Measurements from ENCODE around the gene MBD3. TPM values are rescaled to one million over a fixed set of nuclear protein-coding genes. Genes with fewer than 3 reads are reported as not detected.

The MBD3 gene, protein sequence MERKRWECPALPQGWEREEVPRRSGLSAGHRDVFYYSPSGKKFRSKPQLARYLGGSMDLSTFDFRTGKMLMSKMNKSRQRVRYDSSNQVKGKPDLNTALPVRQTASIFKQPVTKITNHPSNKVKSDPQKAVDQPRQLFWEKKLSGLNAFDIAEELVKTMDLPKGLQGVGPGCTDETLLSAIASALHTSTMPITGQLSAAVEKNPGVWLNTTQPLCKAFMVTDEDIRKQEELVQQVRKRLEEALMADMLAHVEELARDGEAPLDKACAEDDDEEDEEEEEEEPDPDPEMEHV
- total RNA-seq (2022; extraction: Qiagen RNA extraction), result 28.2 to 52.9 TPM (median 48.4 TPM) in 5 replicates

DNA sequence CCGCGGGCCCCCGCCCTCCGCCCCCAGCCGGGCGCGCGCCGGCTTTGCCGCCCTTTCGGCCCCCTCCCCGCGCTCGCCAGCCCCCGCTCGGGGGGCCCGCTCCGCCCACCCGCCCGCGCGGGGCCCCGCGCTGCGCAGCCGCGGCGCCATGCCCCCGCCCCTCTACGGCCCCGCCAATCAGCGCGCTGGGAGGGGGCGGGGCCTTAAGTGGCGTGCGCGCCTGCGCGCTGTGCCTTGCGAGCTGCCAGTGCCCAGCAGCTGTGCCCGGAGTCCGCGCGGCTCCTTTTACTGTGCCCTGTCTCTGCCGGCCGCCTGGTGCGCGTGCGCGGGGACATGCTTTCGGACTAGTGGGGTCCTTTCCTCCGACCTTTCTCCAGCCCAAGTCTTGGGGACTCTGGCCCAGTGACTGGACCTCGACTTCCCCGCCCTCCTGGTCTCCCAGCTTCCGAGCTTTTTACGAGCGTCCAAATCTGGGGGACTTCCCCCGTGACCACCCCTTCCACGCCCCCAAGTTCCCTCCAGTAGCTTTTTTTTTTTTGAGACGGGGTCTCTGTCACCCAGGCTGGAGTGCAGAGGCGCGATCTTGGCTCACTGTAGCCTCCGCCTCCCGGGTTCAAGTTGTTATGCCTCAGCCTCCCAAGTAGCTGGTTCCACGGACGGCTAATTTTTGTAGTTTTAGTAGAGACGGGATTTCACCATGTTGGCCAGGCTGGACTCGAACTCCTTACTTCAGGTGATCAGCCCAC, at the start of gene MBD3:
Gene MBD3 (minus strand): TSS at position 111 of the 746 bp plus-strand sequence. CDS start 234 bp downstream, outside the sequence.

DNA sequence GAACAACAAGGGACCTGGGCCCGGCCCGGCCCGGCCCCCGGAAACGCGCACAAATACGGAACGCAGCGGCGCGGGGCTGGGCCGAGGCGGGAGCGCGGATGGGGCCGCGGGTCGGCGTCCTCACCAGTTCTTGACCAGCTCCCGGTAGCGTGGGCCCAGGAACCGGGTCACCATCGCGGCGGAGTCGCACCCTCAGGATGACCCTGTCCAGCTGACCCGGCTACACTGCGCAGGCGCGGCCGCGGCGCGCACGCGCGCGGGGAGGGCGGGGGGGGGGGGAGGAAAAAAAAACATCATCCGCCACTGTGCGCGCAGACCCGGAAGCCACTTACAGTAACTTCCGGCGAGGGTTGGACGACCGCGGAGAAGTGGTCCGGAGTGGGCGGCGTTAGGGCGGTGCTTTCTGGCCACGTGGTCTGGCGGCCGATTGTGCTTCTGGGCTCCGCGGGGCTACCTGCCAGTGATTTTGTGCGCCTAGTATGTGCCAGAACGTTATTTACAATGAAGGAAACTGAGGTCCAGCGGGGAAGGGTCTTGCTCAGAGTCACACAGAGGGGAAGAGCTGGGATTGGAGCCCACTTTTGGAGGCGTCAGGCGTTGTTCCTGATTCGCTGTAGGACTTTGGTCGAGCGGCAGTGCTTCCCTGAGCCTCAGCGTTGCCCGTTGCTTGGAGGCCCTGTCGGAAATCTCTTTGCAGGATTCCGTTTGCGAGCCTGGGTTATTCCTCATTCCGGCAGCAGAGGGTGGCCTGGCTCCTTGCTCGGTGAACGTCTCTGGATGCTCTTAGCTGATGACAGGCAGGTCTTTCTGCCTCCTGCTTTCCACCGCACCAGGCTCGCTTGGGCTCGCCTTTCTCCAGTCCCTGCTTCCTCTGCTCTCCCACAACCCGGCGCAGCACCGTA, 12.8 kb upstream of the MBD3 start, which contains the start of gene UQCR11:
Gene UQCR11 (minus strand): TSS at position 227 of the 902 bp plus-strand sequence. CDS start 53 bp downstream, at position 174.

DNA sequence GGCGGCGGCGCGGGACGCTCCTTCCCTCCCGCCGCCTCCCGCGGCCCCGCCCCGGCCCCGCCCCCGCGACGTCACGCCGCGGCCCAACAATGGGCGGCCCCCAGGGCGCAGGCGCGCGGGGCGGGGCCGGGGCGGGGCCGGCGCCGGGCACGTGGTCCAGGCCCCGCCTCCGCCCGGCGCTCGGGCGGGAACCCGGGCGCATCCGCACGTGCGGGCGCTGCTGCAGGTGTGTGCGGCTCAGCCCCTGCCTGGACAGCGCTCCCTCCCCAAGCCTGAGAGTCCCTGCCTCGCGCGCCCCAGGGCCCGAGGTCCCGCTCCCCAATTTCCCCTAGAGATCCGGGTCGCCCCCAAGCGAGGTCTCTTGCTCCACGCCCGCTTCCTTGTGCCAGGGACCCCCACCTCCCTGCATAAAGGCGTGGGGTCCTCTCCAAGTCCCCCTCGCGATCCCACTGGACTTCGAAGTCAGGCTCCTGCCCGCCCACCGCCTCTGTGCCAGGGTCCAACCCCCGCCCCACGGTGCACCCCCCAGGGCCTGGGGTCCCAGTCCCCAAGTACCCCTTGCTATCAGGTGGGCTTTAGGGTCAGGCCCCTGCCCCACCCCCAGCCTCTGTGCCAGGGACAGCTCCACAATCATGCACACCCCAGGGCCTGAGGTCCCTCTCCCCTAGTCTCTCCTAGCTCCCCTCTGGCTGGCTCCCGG, 24.2 kb downstream of the MBD3 start, which contains the start of gene MEX3D:
Gene MEX3D (minus strand): TSS at position 6 of the 700 bp plus-strand sequence. CDS start 267 bp downstream, outside the sequence.

Other genes starting within 250 kb of the MBD3 start
- 65.2 to 75.4 TPM (median 72.9 TPM) in 5 replicates for gene NDUFS7, start 209.0 kb downstream of the MBD3 start, total RNA-seq (2022; extraction: Qiagen RNA extraction)
- 25.9 to 45.1 TPM (median 41.6 TPM) in 5 replicates for gene GAMT, start 191.3 kb downstream of the MBD3 start, total RNA-seq (2022; extraction: Qiagen RNA extraction)
- 79.5 to 119 TPM (median 110 TPM) in 5 replicates for gene DAZAP1, start 185.3 kb downstream of the MBD3 start, total RNA-seq (2022; extraction: Qiagen RNA extraction)
- gene RPS15, start 154.5 kb downstream of the MBD3 start, total RNA-seq (2022; extraction: Qiagen RNA extraction), result 1,548 to 1,857 TPM (median 1,670 TPM) in 5 replicates
- gene APC2, start 142.7 kb downstream of the MBD3 start, total RNA-seq (2022; extraction: Qiagen RNA extraction), result 0.87 to 1.9 TPM (median 1.6 TPM) in 5 replicates
- gene C19orf25, start 113.7 kb downstream of the MBD3 start, total RNA-seq (2022; extraction: Qiagen RNA extraction), result 8.7 to 17.7 TPM (median 16.1 TPM) in 5 replicates
- 0.38 to 1.2 TPM (median 0.78 TPM) in 5 replicates for gene PCSK4, start 102.5 kb downstream of the MBD3 start, total RNA-seq (2022; extraction: Qiagen RNA extraction)
- gene REEP6, start 101.7 kb downstream of the MBD3 start, total RNA-seq (2022; extraction: Qiagen RNA extraction), result 4.1 to 6.0 TPM (median 5.6 TPM) in 5 replicates
- 2.4 to 4.9 TPM (median 3.0 TPM) in 5 replicates for gene ADAMTSL5, start 79.8 kb downstream of the MBD3 start, total RNA-seq (2022; extraction: Qiagen RNA extraction)
- gene PLK5, start 68.8 kb downstream of the MBD3 start, total RNA-seq (2022; extraction: Qiagen RNA extraction), result not detected in 5 replicates
- 6.6 to 13.6 TPM (median 9.9 TPM) in 5 replicates for gene MEX3D, start 24.5 kb downstream of the MBD3 start, total RNA-seq (2022; extraction: Qiagen RNA extraction)
- 110 to 133 TPM (median 114 TPM) in 5 replicates for gene UQCR11, start 12.6 kb upstream of the MBD3 start, total RNA-seq (2022; extraction: Qiagen RNA extraction)
- gene TCF3, start 59.8 kb upstream of the MBD3 start, total RNA-seq (2022; extraction: Qiagen RNA extraction), result 49.9 to 74.5 TPM (median 66.2 TPM) in 5 replicates
- gene ONECUT3, start 160.6 kb upstream of the MBD3 start, total RNA-seq (2022; extraction: Qiagen RNA extraction), result 0.01 TPM in 2 of 5 replicates, not detected in the others
- gene ATP8B3, start 219.4 kb upstream of the MBD3 start, total RNA-seq (2022; extraction: Qiagen RNA extraction), result 1.4 to 3.6 TPM (median 3.3 TPM) in 5 replicates

Measured in A549 treated with dexamethasone at 1 μM for 4 hours (cell line).